ENCODE data around the gene SLC4A7.

Gene SLC4A7

DNA sequence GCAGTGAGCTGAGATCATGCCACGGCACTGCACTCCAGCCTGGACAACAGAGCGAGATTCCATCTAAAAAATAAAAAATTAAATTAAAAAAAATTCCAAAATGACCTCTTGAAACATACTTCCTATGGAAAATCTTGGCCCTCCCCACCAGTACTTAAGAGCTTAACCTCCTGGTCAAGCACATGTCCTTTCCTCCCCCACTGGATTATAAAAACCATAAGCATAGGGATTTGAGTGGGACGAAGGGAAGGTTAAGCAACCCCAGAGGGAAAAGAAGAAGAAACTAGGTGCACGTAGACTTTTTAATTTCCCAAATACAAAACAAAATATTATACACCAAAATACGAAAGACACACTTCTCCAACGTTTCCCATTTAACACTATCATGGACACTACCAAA lies 25.3 kb downstream of the SLC4A7 start:
- TF ChIP-seq, protein P1, sequence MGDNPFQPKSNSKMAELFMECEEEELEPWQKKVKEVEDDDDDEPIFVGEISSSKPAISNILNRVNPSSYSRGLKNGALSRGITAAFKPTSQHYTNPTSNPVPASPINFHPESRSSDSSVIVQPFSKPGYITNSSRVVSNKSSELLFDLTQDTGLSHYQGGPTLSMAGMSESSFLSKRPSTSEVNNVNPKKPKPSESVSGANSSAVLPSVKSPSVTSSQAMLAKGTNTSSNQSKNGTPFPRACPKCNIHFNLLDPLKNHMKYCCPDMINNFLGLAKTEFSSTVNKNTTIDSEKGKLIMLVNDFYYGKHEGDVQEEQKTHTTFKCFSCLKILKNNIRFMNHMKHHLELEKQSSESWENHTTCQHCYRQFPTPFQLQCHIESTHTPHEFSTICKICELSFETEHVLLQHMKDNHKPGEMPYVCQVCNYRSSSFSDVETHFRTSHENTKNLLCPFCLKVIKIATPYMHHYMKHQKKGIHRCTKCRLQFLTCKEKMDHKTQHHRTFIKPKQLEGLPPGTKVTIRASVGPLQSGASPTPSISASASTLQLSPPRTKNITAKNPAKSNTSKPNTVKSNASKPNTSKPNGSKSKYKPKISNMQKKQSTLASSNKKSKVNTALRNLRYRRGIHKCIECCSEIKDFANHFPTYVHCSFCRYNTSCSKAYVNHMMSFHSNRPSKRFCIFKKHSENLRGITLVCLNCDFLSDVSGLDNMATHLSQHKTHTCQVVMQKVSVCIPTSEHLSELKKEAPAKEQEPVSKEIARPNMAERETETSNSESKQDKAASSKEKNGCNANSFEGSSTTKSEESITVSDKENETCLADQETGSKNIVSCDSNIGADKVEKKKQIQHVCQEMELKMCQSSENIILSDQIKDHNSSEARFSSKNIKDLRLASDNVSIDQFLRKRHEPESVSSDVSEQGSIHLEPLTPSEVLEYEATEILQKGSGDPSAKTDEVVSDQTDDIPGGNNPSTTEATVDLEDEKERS (tag by site-specific recombination; IDR thresholded peaks at IDR 0.05): no peak
- TF ChIP-seq ZNF791 (tag by site-specific recombination; IDR thresholded peaks at IDR 0.05) (no peak), SETDB1 (IDR thresholded peaks at IDR 0.05; ENCODE audit: insufficient read length, low read length) (no peak), SCRT1 (tag by site-specific recombination; IDR thresholded peaks at IDR 0.05; ENCODE audit: borderline replicate concordance) (no peak), ZXDB (tag by site-specific recombination; IDR thresholded peaks at IDR 0.05) (no peak), MYNN (tag by site-specific recombination; IDR thresholded peaks at IDR 0.05; ENCODE audit: borderline replicate concordance) (no peak), ZNF501 (tag by site-specific recombination; IDR thresholded peaks at IDR 0.05) (no peak), RBAK (tag by site-specific recombination; IDR thresholded peaks at IDR 0.05) (no peak), ZNF114 (tag by site-specific recombination; IDR thresholded peaks at IDR 0.05) (no peak), MEIS1 (CRISPR knock-in tag; IDR thresholded peaks at IDR 0.05; ENCODE audit: borderline replicate concordance) (no peak), ZNF157 (tag by site-specific recombination; IDR thresholded peaks at IDR 0.05) (no peak)
- Histone ChIP-seq H3K36me3 (ENCODE audit: control insufficient read depth in 2 of 2, insufficient read depth in 1 of 2, low read length in 2 of 2) (no peaks in the 10 kb centered on the region), H3K27ac (ENCODE audit: extremely low read depth, low read depth, low read length) (no peak overlapping the region), H3K9me3 (ENCODE audit: control insufficient read depth, insufficient read depth, low read depth, low read length) (no peaks in the 10 kb centered on the region), H3K4me3 (ENCODE audit: low read depth, low read length) (no peak overlapping the region), H3K4me1 (ENCODE audit: control insufficient read depth, insufficient read depth, low read length) (no peaks in the 10 kb centered on the region)
- ChIA-PET POLR2A (no interaction called here), CTCF (no interaction called here)

DNA sequence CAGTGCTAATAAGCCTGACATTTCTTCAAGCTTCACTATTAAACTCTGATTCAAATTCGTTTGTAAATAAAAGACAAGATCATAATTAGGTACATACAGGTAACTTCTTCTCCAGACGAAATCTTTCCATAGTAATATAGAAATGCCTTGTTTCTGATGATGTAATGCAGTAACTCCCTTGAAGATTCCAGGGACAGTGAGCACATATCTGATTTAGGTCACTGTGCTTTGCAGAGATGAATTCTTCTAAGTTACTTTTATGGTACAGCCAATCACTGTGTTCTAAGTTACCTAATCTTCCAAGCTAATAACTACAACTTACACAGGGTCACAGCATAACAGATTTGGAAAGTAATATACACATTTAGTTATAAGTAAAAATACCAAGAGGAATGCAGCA lies 27.6 kb downstream of the SLC4A7 start:
- ChIA-PET CTCF (interaction anchor here (0.7 to 1.2 kb wide), 2 partner anchors 11 to 14 kb away, joined by 3 to 7 read pairs; no protein-coding TSS in a partner anchor), POLR2A (interaction anchor here (0.5 kb wide), 1 partner anchor 9 kb away, joined by 3 read pairs; no protein-coding TSS in a partner anchor)
- H3K4me1 ChIP-seq (ENCODE audit: control insufficient read depth, insufficient read depth, low read length): no peaks in the 10 kb centered on the region
- no peak overlapping the region for H3K4me3 ChIP-seq (ENCODE audit: low read depth, low read length)
- no peaks in the 10 kb centered on the region for H3K9me3 ChIP-seq (ENCODE audit: control insufficient read depth, insufficient read depth, low read depth, low read length)
- H3K27ac ChIP-seq (ENCODE audit: extremely low read depth, low read depth, low read length): no peak overlapping the region
- TF ChIP-seq ZNF501 (tag by site-specific recombination; IDR thresholded peaks at IDR 0.05) (no peak), ATF2 (tag by site-specific recombination; IDR thresholded peaks at IDR 0.05; ENCODE audit: low read depth) (0 out of 2 replicates have a peak, but pooled peaks have one; percentile 41)
- H3K36me3 ChIP-seq (ENCODE audit: control insufficient read depth in 2 of 2, insufficient read depth in 1 of 2, low read length in 2 of 2): no peaks in the 10 kb centered on the region

GRCh38 chr3:27454914-27455313 lies 29.3 kb downstream of the SLC4A7 start:
- TF ChIP-seq ZNF16 (tag by site-specific recombination; IDR thresholded peaks at IDR 0.05; ENCODE audit: low read depth): no peak
- TF ChIP-seq PRDM1 (tag by site-specific recombination; IDR thresholded peaks at IDR 0.05): 0 out of 2 replicates have a peak, but pooled peaks have one; percentile 23
- no peaks in the 10 kb centered on the region for H3K9me3 ChIP-seq (ENCODE audit: control insufficient read depth, insufficient read depth, low read depth, low read length)
- H3K4me3 ChIP-seq (ENCODE audit: low read depth, low read length): no peak overlapping the region
- H3K36me3 ChIP-seq (ENCODE audit: control insufficient read depth in 2 of 2, insufficient read depth in 1 of 2, low read length in 2 of 2): no peaks in the 10 kb centered on the region
- POLR2A ChIA-PET: no interaction called here
- no peak overlapping the region for H3K27ac ChIP-seq (ENCODE audit: extremely low read depth, low read depth, low read length)
- H3K4me1 ChIP-seq (ENCODE audit: control insufficient read depth, insufficient read depth, low read length): no peaks in the 10 kb centered on the region
- CTCF ChIA-PET: no interaction called here

GRCh38 chr3:27454461-27454860 lies 29.7 kb downstream of the SLC4A7 start:
- Histone ChIP-seq H3K9me3 (ENCODE audit: control insufficient read depth, insufficient read depth, low read depth, low read length) (no peaks in the 10 kb centered on the region), H3K27ac (ENCODE audit: extremely low read depth, low read depth, low read length) (no peak overlapping the region), H3K4me3 (ENCODE audit: low read depth, low read length) (no peak overlapping the region), H3K4me1 (ENCODE audit: control insufficient read depth, insufficient read depth, low read length) (no peaks in the 10 kb centered on the region), H3K36me3 (ENCODE audit: control insufficient read depth in 2 of 2, insufficient read depth in 1 of 2, low read length in 2 of 2) (no peaks in the 10 kb centered on the region)
- ChIA-PET POLR2A (no interaction called here), CTCF (no interaction called here)
- TF ChIP-seq ZFP41 (tag by site-specific recombination; IDR thresholded peaks at IDR 0.05; ENCODE audit: borderline replicate concordance): no peak
- no peak for TF ChIP-seq ZNF747 (tag by site-specific recombination; IDR thresholded peaks at IDR 0.05)
- no peak for TF ChIP-seq GLI2 (tag by site-specific recombination; IDR thresholded peaks at IDR 0.05; ENCODE audit: borderline replicate concordance, low read depth)
- no peak for TF ChIP-seq ZNF843 (tag by site-specific recombination; IDR thresholded peaks at IDR 0.05)
- no peak for TF ChIP-seq ZNF223 (tag by site-specific recombination; IDR thresholded peaks at IDR 0.05)
- TF ChIP-seq ZNF785 (tag by site-specific recombination; IDR thresholded peaks at IDR 0.05): no peak
- no peak for TF ChIP-seq ZNF394 (tag by site-specific recombination; IDR thresholded peaks at IDR 0.05; ENCODE audit: borderline replicate concordance)
- TF ChIP-seq ZNF521 (tag by site-specific recombination; IDR thresholded peaks at IDR 0.05): no peak
- no peak for TF ChIP-seq ZIC2 (tag by site-specific recombination; IDR thresholded peaks at IDR 0.05)
- TF ChIP-seq, protein P2, sequence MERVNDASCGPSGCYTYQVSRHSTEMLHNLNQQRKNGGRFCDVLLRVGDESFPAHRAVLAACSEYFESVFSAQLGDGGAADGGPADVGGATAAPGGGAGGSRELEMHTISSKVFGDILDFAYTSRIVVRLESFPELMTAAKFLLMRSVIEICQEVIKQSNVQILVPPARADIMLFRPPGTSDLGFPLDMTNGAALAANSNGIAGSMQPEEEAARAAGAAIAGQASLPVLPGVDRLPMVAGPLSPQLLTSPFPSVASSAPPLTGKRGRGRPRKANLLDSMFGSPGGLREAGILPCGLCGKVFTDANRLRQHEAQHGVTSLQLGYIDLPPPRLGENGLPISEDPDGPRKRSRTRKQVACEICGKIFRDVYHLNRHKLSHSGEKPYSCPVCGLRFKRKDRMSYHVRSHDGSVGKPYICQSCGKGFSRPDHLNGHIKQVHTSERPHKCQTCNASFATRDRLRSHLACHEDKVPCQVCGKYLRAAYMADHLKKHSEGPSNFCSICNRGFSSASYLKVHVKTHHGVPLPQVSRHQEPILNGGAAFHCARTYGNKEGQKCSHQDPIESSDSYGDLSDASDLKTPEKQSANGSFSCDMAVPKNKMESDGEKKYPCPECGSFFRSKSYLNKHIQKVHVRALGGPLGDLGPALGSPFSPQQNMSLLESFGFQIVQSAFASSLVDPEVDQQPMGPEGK (tag by site-specific recombination; IDR thresholded peaks at IDR 0.05): no peak
